PFSK-1 (cell line): ENCODE measurements around the gene PPM1G.

Experiments
- FOXP2 ChIP-seq: optimal IDR thresholded peaks from 2 replicates; pipeline ENCODE3; 2011; ENCODE audit warnings: borderline replicate concordance, control low read depth, inconsistent platforms; ENCODE audit not compliant: insufficient read depth; ENCODE audit errors: extremely low read length, extremely low read depth
- POLR2AphosphoS5 ChIP-seq: IDR thresholded peaks from 2 replicates; pipeline ENCODE4 v1.6.1; 2012; ENCODE audit warnings: low read depth, mild to moderate bottlenecking, control low read depth, low read length, moderate library complexity
- SIN3A ChIP-seq: IDR thresholded peaks from 2 replicates; pipeline ENCODE4 v1.6.1; 2012; ENCODE audit warnings: mild to moderate bottlenecking, low read length, moderate library complexity, borderline replicate concordance; ENCODE audit not compliant: insufficient read depth
- TAF1 ChIP-seq: IDR thresholded peaks from 2 replicates; pipeline ENCODE4 v1.6.1; 2012; ENCODE audit warnings: low read length, control low read depth, borderline replicate concordance; ENCODE audit not compliant: insufficient read depth
- TF ChIP-seq, protein P1 (sequence below), 2 experiments: IDR thresholded peaks; 2 replicates each; pipeline versions ENCODE4 v1.6.1 to v1.8.0; 2011 to 2012; ENCODE audit warnings: low read depth in 2 of 2, low read length in 2 of 2, control low read depth in 1 of 2, inconsistent platforms in 1 of 2, mild to moderate bottlenecking in 1 of 2, moderate library complexity in 1 of 2; ENCODE audit not compliant: insufficient read depth in 1 of 2

PPM1G gene

DNA sequence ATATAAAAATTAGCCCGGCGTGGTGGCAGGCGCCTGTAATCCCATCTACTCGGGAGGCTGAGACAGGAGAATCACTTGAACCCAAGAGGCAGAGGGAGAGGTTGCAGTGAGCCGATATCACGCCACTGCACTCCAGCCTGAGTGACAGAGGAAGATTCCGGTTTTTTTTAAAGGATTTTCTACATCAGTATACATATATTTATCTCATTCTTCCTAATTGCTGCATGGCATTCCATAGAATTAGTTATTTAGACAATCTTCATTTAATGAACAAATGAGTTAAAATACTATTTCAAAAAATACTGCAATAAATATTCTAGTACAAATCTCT is 54.8 kb downstream of the PPM1G start:
- TF ChIP-seq TAF1 (no peak), SIN3A (no peak), FOXP2 (no peak)

DNA sequence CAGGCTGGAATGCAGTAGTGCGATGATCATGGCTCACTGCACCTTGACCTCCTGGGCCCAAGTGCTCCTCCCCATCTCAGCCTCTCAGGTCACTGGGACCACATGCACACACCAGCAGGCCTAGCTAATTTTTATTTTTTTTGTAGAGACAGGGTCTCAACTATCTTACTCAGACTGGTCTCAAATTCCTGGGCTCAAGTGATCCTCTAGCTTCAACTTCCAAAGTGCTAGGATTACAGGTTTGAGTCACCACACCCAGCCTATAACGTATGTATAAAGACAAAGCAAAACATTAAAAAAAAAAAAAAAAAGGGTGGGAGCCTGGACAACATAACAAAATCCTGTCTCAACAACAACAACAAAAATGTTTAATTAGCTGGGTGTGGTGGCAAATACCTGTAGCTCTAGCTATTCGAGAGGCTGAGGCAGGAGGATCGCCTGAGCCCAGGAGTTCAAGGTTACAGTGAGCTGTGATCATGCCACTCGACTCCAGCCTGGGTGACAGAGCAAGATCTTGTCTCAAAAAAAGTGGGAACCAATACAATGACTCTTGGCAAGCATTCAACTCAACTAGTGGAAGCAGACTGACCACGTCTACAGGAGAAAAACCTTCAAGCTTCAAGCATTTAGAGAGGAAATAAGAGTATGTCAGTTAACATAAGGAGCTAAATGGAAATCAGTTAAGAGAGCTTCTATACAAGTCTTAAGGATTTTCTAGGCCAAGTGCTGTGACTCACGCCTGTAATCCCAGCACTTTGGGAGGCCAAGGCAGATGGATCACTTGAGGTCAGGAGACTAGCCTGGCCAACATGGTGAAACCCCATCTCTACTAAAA is 55.4 kb downstream of the PPM1G start:
- no peak for TF ChIP-seq POLR2AphosphoS5
- TF ChIP-seq SIN3A, result no peak
- no peak for TF ChIP-seq FOXP2
- TF ChIP-seq TAF1, result no peak
- TF ChIP-seq, protein P1, sequence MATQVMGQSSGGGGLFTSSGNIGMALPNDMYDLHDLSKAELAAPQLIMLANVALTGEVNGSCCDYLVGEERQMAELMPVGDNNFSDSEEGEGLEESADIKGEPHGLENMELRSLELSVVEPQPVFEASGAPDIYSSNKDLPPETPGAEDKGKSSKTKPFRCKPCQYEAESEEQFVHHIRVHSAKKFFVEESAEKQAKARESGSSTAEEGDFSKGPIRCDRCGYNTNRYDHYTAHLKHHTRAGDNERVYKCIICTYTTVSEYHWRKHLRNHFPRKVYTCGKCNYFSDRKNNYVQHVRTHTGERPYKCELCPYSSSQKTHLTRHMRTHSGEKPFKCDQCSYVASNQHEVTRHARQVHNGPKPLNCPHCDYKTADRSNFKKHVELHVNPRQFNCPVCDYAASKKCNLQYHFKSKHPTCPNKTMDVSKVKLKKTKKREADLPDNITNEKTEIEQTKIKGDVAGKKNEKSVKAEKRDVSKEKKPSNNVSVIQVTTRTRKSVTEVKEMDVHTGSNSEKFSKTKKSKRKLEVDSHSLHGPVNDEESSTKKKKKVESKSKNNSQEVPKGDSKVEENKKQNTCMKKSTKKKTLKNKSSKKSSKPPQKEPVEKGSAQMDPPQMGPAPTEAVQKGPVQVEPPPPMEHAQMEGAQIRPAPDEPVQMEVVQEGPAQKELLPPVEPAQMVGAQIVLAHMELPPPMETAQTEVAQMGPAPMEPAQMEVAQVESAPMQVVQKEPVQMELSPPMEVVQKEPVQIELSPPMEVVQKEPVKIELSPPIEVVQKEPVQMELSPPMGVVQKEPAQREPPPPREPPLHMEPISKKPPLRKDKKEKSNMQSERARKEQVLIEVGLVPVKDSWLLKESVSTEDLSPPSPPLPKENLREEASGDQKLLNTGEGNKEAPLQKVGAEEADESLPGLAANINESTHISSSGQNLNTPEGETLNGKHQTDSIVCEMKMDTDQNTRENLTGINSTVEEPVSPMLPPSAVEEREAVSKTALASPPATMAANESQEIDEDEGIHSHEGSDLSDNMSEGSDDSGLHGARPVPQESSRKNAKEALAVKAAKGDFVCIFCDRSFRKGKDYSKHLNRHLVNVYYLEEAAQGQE (IDR thresholded peaks at IDR 0.05; ENCODE audit: insufficient read depth in 1 of 2, low read depth in 2 of 2, low read length in 2 of 2), result no peak

DNA sequence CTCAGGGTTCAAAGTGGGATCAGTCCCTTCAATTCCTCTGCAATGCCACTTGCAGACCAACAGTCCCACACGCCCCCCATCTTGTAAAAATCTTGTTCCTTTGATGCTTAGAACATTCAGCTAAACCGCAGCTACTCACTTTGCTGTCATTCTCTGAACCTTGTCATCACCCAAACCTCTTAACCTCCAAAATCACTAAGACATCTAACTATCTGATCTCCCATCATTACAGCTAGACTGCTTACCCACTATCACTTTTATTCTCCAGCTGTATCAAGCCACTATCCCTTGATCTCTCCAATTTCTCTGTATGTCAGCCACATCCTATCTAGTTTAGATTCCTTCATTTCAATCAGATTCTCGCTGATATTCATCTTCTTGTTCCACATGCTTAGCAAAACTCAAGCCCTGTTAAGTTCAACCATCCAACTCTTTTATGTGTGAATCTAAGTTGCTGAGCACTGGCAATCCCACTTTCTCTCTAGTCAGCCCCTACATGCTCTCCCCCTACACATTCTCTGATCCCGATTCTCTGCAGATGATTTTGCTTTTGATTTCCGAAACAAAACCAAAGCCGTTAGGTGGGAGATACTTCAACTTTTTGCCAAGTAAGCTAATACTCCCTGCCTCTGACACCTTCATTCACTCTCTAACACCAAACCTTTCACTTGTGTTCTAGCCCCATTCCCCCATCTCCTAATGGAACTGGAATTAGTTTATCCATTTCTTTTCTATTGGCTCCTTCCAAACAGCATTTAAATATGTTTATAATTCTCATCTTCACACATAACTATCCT is 57.4 kb downstream of the PPM1G start:
- TF ChIP-seq SIN3A, result no peak
- no peak for TF ChIP-seq FOXP2
- TF ChIP-seq, protein P1 (IDR thresholded peaks at IDR 0.05; ENCODE audit: insufficient read depth in 1 of 2, low read depth in 2 of 2, low read length in 2 of 2), result no peak
- no peak for TF ChIP-seq TAF1
- no peak for TF ChIP-seq POLR2AphosphoS5

DNA sequence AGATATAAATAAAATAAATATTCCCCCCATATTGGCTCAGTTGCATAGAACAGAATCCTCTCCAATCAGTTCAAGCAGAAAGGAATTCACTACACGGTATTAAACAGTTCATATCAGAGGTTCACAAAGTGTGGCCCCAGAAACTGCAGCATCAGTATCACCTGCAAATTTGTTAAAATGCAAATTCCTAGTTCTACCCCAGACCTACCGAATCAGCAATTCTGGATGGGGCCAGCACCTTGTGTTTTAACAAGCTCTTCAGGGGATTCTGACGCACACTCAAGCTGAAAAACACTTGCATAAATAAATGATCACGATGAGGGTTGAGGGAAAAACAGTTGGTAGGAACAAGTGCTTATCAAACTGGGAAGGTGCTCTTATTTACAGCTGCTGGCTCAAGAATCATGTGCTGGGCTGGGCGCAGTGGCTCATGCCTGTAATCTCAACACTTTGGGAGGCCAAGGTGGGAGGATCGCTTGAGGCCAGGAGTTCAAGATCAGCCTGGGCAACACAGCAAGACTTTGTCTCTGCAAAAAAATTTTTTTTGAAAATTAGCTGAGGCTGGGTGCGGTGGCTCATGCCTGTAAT is 59.2 kb downstream of the PPM1G start:
- TF ChIP-seq SIN3A (no peak), TAF1 (no peak), FOXP2 (no peak), POLR2AphosphoS5 (no peak)
- TF ChIP-seq, protein P1 (IDR thresholded peaks at IDR 0.05; ENCODE audit: insufficient read depth in 1 of 2, low read depth in 2 of 2, low read length in 2 of 2), result no peak

DNA sequence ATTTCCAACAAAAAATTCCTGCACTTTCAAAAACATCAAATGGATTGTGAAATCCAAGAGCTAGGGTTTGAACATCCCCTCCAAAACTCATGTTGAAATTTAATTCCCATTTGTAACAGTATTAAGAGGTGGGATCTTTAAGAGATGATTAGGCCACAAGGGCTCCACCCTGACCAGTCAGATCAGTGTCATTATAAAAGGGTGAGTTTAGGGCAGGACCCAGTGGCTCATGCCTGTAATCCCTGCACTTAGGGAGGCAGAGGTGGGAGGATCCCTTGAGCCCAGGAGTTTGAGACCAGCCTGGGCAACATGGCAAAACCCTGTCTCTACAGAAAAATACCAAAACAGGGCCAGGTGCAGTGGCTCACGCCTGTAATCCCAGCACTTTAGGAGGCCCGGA is 61.8 kb downstream of the PPM1G start:
- TF ChIP-seq TAF1, result no peak

DNA sequence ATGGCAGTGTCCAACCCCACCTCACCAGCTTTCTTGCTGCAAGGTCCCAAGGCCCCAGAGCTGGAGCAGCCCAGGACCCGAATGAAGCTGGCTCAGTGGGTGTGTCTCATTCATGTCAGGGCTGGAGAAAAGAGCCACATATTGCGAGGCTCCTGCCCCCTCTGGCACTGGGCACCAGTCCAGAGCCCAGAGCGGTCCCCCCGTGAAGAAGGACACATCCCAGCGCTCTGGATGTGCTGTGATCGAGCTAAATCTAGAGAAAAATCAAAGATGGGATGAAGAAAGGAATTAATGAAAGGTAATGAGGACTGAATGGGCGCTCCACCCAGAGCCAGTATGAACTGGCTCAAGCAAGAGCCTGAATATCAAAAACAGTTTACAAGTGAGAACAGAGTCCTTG is 73.2 kb downstream of the PPM1G start:
- no peak for TF ChIP-seq POLR2AphosphoS5
- TF ChIP-seq SIN3A, result no peak
- TF ChIP-seq TAF1, result no peak
- TF ChIP-seq, protein P1 (IDR thresholded peaks at IDR 0.05; ENCODE audit: insufficient read depth in 1 of 2, low read depth in 2 of 2, low read length in 2 of 2), result no peak
- TF ChIP-seq FOXP2, result no peak
